Myocyte (in vitro differentiated cells): ENCODE measurements around the gene LHX5. TPM values are rescaled to one million over a fixed set of nuclear protein-coding genes. Genes with fewer than 3 reads are reported as not detected.

ENCODE experiments used
- DNase-seq: peaks from one replicate; pipeline ENCODE4 v3.0.0-alpha.2; 2012; ENCODE audit warnings: low read depth
- total RNA-seq: library from RNA; depleted of rRNA; stranded (reverse); fragments of >200 nt; gene quantifications from 2 replicates; pipeline ENCODE4 v1.2.3, GENCODE V29; 2014

LHX5 gene
- total RNA-seq, 1 donor from 2014 or later, result not detected

GRCh38 chr12:113466454-113467141 lies 5.1 kb downstream of the LHX5 start:
- no peak for DNase-seq

- DNase-seq, result no peak
These were observed 5.7 kb downstream of the LHX5 start for GRCh38 chr12:113465808-113466453.

DNA sequence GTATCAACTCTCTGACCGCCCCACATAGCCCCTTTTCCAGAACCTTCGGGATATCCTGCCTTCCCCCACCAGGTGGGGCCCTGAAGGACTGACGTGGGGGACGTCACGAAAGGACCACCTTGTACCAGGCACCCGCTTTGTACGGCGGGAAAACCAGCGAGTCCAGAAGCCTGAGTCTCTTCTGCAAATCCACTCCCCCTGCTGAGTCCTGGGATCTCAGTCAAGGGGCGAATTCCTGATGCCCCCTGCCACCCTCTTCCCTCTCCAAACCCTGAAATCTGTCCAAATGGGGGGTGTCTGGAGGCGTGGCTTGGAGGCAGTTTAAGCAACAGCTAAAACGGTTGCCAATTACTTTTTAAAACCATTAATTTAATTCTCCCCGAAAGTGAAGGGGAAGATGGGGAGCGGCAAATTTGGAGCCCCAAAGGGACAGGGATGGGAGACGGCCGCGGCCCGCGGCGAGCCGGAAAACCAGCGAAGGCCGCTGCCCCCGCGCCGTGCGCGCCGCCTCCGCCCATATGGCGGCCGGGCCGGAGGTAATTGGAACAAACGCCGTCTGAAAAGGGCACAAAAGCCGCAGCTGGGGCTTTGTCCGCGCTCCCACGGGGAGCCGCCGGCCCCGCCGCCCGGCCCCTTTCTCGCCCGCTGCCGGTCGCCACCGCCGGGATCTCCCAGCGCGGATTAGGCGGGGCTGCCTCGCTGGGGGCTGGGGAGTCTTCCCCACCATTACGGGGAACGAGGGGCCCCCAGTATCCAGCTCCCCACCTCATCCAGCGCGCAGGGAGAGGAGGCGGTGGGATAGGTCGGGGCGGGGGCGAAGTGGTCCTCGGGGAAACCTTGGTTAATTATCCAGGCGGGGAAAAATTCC lies 6.6 kb downstream of the LHX5 start:
- no peak for DNase-seq

- DNase-seq, result no peak
These were observed 7.3 kb downstream of the LHX5 start for GRCh38 chr12:113464452-113464775.

DNA sequence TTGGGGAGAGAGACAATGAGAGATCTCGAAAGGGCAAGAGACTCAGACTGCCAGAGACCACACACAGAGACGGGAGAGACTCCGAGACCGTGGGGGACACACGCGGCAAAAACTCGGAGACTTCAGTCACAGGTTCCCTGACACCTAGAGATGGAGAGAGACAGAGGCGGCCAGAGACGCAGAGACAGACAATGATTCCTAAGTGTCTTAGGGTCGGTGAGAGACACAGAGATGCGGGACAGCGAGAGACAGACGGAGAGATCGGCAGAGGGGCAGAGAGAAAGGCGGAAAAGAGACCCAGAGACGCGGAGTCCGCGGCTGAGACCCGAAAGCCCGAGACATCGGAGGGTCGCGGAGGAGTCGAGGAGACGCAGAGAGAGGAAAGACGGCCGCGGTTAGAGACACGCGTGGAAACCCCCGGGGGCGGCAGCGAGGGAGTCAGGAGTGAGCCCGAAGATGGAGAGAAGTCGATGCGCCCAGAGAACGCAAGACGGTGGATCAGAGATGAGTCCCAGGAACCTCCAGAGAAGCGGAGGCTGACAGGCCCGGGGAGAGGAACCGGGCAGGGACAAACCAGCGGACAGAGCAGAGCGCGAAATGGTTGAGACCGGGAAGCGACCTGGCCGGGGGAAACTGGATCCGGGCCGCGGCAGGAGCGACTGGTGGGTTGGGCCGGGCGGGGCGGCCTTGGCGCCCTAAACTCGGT lies 7.8 kb downstream of the LHX5 start:
- DNase-seq, result no peak

- no peak for DNase-seq
These were observed 8.5 kb downstream of the LHX5 start for GRCh38 chr12:113462998-113463745.

DNA sequence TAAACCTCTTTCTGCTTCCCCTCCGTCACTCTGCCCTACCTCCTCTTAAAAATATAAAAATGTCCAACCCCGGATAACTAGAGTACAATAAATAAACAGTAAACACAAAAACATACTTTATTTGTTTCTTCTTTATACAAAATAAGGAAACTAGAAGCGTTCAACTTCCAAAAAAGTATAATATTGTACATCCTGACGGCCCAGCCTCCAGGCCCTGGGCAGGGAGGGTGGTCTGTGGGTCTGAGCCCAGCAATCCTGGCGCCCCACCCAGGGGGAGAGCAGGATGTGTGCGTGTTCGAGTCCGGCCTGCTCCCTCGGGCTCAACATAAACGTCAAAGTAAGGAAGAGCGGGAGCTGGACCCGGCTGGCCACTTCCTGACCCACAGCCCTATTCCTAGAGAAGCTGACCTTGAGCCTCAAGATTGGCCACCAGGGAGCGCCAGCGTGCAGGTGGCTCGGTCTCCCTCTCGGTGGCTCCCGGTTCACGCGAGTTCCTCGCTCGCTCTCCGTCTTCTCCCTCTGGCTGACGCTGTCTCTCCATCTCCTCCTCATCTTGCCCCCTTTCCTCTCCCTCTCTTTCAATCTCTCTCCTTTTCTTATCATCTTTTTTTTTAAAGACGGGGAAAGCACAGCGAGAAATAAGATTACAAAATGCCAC lies 9.4 kb downstream of the LHX5 start:
- DNase-seq, result peak; percentile 87

- no peak for DNase-seq
These were observed 10.0 kb downstream of the LHX5 start for GRCh38 chr12:113461666-113462065.

GRCh38 chr12:113459981-113460380 lies 11.7 kb downstream of the LHX5 start:
- no peak for DNase-seq

DNA sequence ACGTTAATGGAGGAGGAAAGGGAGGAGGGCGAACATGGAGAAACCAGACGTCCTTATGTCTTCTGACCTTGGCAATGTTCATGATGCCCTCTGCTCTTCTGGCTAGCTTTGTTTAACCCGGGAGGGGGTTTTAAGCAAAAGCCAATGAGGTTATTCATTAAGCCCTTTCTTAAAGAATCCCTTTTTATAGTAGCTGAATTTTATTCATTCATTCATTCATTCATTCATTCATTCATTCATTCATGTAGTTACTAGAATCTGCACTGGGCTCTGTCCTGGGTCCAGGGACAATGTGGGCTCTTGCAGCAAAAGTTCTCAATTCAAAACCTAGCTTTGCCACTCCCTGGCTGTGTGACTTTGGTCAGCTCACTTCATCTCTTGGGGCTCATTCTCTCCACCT lies 14.0 kb downstream of the LHX5 start:
- DNase-seq, result no peak

- no peak for DNase-seq
These were observed 14.5 kb downstream of the LHX5 start for GRCh38 chr12:113457185-113457584.

DNA sequence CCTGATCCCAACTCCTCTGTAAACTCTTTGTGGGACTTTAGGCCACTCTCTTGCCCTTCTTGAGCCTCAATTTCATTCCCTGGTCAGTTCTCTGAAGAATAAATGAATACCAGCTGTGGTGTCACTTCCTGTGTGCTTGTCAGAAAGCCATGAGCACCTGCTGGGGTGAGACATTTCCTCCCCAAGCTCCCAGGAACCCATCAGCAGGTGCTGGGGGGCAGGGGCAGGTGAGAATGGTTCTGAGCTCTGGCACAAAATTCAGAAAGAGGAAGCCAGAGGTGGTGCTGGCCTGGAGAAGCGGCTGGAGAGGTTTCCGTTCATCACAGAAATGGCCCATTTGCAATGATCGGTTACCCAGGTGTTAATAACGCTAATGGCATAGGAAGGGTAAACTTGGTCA lies 14.9 kb downstream of the LHX5 start:
- DNase-seq, result no peak

GRCh38 chr12:113456199-113456598 lies 15.5 kb downstream of the LHX5 start:
- no peak for DNase-seq

DNA sequence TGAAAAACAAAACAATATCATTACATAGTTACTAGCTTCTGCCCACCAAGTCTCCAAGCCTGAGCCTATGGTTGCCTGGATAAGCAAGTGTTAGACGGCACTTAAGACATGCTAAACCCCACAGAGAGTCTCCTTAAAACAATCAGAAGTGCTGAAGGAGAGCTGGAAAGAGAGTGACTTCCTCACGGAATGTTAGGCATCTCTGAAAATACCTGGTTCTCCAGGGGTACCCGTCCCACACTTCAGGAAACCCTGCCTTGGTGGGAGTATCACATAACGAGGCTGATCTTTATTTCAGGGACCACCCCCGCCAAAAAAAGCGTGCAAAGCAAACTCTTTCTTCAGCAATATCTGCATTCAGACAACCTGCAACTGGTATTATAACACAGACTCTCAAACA lies 18.3 kb downstream of the LHX5 start:
- no peak for DNase-seq

GRCh38 chr12:113452458-113452857 lies 19.2 kb downstream of the LHX5 start:
- no peak for DNase-seq

DNA sequence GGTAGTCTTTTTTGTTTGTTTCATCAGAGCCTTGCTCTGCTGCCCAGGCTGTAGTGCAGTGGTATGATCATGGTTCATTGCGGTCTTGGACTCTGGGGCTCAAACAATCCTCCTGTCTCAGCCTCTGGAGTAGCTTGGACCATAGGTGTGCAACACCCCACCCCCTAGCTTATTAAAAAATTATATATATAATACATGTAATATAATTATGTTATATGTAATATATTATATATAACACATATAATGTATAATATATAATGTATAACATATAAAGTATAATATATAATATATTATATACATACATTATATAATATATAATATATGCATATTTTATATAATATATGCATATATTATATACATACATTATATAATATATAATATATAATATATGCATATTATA lies 21.8 kb downstream of the LHX5 start:
- DNase-seq, result no peak

DNA sequence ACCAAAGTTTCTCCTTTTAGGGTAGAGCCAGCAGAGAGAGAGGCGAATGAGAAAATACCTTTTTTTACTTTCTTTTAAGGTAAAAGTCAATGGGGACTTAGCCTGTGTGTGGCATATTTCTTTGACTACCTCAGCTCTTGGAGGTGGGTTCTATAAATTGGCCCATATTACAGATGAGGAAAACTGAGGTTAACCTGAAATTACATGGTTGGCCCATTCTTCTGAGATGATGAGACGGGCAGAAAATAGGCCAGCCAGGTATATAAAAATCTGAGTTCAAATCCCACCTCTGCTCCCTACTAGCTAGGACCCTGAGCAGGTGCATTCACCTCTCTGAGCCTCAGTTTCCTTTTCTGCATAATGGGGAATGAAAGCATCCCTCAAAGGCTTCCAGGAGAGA lies 22.4 kb downstream of the LHX5 start:
- DNase-seq, result no peak

DNA sequence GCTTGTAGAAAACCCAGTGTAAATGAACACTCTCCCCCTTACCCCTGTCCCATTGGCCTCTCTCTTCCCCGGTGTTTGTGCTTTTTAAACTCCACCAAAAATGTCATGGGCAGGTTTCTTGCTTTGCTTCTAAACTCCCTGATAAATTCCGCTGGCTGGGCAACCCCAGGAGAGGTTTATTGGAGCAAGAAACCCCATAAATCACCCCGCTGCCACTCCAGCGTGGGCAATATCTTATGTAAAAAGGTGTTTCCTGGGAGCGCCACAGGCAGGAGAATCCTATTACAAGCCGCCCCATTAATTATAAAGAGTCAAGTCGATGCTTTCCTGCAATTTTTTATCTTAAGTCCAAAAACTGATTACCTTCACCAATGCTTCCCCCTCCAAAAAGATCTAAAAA lies 22.8 kb downstream of the LHX5 start:
- no peak for DNase-seq

- no peak for DNase-seq
These were observed 26.0 kb downstream of the LHX5 start for GRCh38 chr12:113445544-113446171.

GRCh38 chr12:113443030-113443539 lies 28.6 kb downstream of the LHX5 start:
- DNase-seq, result no peak
